ENCODE data around the gene ITGA2. TPM values are rescaled to one million over a fixed set of nuclear protein-coding genes. Genes with fewer than 3 reads are reported as not detected.
"Not testable (repeated sequence)": the region's sequence is repeated elsewhere in the genome, so short reads cannot be mapped to it uniquely, and the experiment has no call there.

ITGA2 gene
- polyA plus RNA-seq, 2 donors = 3.7 to 6.4 TPM

DNA sequence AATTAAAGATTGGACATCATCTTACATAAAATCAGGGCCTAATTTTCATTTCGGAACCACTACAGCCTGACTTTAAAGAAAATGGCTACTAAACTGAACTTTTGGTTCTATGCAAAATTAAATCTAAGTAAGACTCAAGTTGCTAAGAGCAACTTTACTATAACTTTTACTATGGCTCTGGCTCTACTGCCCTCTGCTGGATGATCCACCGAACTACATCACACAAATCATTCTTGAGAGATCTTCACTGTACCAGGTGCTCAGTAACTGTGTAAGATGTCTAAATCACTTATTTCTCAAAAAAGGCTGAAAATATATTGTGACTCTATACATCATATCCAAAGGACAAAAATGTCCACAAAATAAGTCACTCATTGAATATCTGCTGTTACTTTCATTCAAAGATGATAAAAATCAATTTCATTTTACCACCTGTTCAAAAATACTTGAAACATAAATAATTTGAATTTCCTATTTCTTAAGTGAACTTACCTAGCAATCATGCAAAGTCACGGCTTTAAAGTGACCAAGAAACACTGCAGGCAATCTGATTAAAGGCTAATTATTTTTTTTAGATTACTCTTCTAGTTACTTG, 106.9 kb downstream of the ITGA2 start:
- no peak overlapping the region for H3K4me3 ChIP-seq (ENCODE audit: low read depth in 1 of 2, low read length in 2 of 2)
- 14 to 17% methylated on average over 3 of the region's 3 CpGs for WGBS, 2 donors
- peaks cover 6 to 9% of the 10 kb centered on the region in 2 donors for H3K36me3 ChIP-seq (ENCODE audit: control insufficient read depth in 2 of 2, insufficient read depth in 2 of 2, low read length in 1 of 2)
- no peak overlapping the region for H3K27ac ChIP-seq (ENCODE audit: low read depth in 2 of 2, low read length in 1 of 2)
- no peaks in the 10 kb centered on the region for H3K4me1 ChIP-seq (ENCODE audit: control insufficient read depth in 2 of 2, insufficient read depth in 2 of 2, low read length in 1 of 2)
- no peaks in the 10 kb centered on the region for H3K27me3 ChIP-seq (ENCODE audit: control insufficient read depth in 1 of 2, insufficient read depth in 2 of 2, low read length in 2 of 2)
- H3K9me3 ChIP-seq (ENCODE audit: control insufficient read depth in 2 of 2, insufficient read depth in 1 of 2, low read depth in 1 of 2, low read length in 1 of 2) = no peaks in the 10 kb centered on the region

DNA sequence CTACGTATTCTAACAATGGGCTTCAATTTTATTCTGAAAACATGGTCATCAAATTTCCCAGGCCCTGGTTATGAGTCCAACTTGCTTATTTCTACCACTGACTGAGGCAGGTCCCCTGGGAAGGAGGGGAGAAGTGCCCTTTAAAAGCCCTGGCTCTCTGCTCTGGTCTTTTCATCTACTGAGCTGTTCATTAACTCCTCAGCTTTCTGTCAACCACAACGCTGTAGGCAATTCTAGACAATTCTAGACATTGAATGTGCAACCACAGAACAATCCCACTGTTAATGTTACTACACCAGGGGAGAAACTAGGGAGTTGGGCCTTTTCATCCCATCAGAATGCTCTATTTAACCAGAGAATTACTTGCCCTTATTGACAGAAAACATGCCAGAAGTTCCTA, 110.4 kb downstream of the ITGA2 start:
- Histone ChIP-seq H3K27ac (ENCODE audit: low read depth in 2 of 2, low read length in 1 of 2) (no peak overlapping the region), H3K4me3 (ENCODE audit: low read depth in 1 of 2, low read length in 2 of 2) (no peak overlapping the region), H3K27me3 (ENCODE audit: control insufficient read depth in 1 of 2, insufficient read depth in 2 of 2, low read length in 2 of 2) (no peaks in the 10 kb centered on the region), H3K36me3 (ENCODE audit: control insufficient read depth in 2 of 2, insufficient read depth in 2 of 2, low read length in 1 of 2) (peaks cover 6 to 9% of the 10 kb centered on the region in 2 donors), H3K9me3 (ENCODE audit: control insufficient read depth in 2 of 2, insufficient read depth in 1 of 2, low read depth in 1 of 2, low read length in 1 of 2) (no peaks in the 10 kb centered on the region), H3K4me1 (ENCODE audit: control insufficient read depth in 2 of 2, insufficient read depth in 2 of 2, low read length in 1 of 2) (no peaks in the 10 kb centered on the region)
- WGBS, 2 donors = 53 to 57% methylated on average over 2 of the region's 2 CpGs

DNA sequence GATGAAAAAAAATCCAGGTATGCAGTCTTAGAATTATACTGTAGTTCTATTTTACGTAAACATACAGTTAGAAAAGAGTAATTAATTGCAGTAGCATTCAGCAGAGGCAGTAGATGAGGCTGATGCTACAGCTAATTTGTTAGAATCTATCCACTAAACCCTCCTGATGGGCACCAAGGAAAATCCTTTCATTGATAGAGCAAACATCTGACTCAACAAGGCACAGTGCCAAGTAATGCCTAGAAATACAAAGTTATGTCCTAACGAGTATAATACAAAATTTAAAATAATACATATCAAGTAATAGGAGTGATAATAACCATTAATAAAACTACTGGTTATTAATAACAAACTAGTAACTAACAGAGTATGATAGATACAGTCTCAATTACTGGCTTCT, 111.5 kb downstream of the ITGA2 start:
- WGBS, 2 donors = 57 to 64% methylated on average over 2 of the region's 2 CpGs
- H3K4me1 ChIP-seq (ENCODE audit: control insufficient read depth in 2 of 2, insufficient read depth in 2 of 2, low read length in 1 of 2) = no peaks in the 10 kb centered on the region
- H3K27ac ChIP-seq (ENCODE audit: low read depth in 2 of 2, low read length in 1 of 2) = no peak overlapping the region
- no peaks in the 10 kb centered on the region for H3K27me3 ChIP-seq (ENCODE audit: control insufficient read depth in 1 of 2, insufficient read depth in 2 of 2, low read length in 2 of 2)
- H3K9me3 ChIP-seq (ENCODE audit: control insufficient read depth in 2 of 2, insufficient read depth in 1 of 2, low read depth in 1 of 2, low read length in 1 of 2) = no peaks in the 10 kb centered on the region
- peaks cover 4 to 9% of the 10 kb centered on the region in 2 donors for H3K36me3 ChIP-seq (ENCODE audit: control insufficient read depth in 2 of 2, insufficient read depth in 2 of 2, low read length in 1 of 2)
- H3K4me3 ChIP-seq (ENCODE audit: low read depth in 1 of 2, low read length in 2 of 2) = no peak overlapping the region

GRCh38 chr5:53105611-53106300, 116.6 kb downstream of the ITGA2 start:
- H3K27me3 ChIP-seq (ENCODE audit: control insufficient read depth in 1 of 2, insufficient read depth in 2 of 2, low read length in 2 of 2) = no peaks in the 10 kb centered on the region
- no peaks in the 10 kb centered on the region for H3K4me1 ChIP-seq (ENCODE audit: control insufficient read depth in 2 of 2, insufficient read depth in 2 of 2, low read length in 1 of 2)
- WGBS, 2 donors = 87 to 88% methylated on average over 5 of the region's 5 CpGs
- no peaks in the 10 kb centered on the region for H3K9me3 ChIP-seq (ENCODE audit: control insufficient read depth in 2 of 2, insufficient read depth in 1 of 2, low read depth in 1 of 2, low read length in 1 of 2)
- no peaks in the 10 kb centered on the region for H3K36me3 ChIP-seq (ENCODE audit: control insufficient read depth in 2 of 2, insufficient read depth in 2 of 2, low read length in 1 of 2)
- no peak overlapping the region for H3K4me3 ChIP-seq (ENCODE audit: low read depth in 1 of 2, low read length in 2 of 2)
- no peak overlapping the region for H3K27ac ChIP-seq (ENCODE audit: low read depth in 2 of 2, low read length in 1 of 2)

DNA sequence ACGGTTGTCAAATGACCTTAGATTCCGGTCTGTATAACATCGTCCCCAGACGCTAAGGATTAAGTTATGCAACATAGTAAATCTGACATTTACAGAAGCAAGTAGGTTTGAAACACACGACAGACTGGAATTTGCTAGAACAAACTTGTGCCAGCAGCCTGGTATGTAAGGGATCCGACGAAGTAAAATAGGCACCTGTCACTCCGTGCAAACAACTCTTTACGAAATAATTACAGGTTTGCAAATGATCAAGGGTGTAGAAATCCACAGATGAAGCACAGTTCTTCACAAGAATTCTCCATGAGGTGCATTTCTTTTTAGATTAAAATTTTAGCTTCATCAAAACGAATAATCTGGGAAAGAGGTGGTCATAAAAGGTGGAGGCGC, 119.9 kb downstream of the ITGA2 start:
- peak overlapping the region; percentile 71 to 77 for H3K4me3 ChIP-seq (ENCODE audit: low read depth in 1 of 2, low read length in 2 of 2)
- peak overlapping the region; percentile 75 to 86 for H3K27ac ChIP-seq (ENCODE audit: low read depth in 2 of 2, low read length in 1 of 2)
- H3K36me3 ChIP-seq (ENCODE audit: control insufficient read depth in 2 of 2, insufficient read depth in 2 of 2, low read length in 1 of 2) = no peaks in the 10 kb centered on the region
- no peaks in the 10 kb centered on the region for H3K4me1 ChIP-seq (ENCODE audit: control insufficient read depth in 2 of 2, insufficient read depth in 2 of 2, low read length in 1 of 2)
- no peaks in the 10 kb centered on the region for H3K27me3 ChIP-seq (ENCODE audit: control insufficient read depth in 1 of 2, insufficient read depth in 2 of 2, low read length in 2 of 2)
- H3K9me3 ChIP-seq (ENCODE audit: control insufficient read depth in 2 of 2, insufficient read depth in 1 of 2, low read depth in 1 of 2, low read length in 1 of 2) = no peaks in the 10 kb centered on the region
- WGBS, 2 donors = 2 to 3% methylated on average over 11 of the region's 11 CpGs

DNA sequence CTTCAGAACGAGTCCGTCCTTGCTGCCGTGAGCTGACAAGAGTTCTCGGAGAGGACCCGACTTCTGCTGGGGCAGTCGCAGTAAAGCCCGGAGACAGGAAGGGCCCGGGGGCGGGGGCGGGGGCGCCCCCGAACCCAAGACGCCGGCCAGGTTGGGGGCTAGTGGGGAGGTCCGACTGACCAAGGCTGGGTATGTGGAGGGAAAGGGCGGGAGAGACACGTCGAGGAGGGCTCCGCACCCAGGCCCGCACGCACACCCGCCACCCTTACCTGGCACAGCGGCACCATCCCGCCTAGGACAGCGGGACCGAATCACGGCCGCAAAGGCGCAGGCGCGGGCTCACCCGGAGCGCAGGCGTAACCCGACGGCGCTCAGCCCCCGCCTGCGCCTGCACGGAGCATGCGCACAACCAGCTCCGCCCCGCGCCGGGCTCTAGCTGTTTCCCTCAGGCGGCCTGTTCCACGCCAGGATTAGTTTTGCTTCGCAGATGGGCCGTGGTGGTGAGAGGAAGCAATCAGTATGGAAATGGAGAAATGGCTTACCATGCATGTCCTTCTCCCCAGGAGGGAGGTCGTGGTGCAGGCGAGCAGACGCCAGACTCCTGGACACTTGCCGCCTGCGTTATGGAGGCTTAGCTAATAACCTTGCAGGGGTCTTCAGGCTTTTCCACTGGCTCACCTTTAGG, 120.4 kb downstream of the ITGA2 start, which contains the start of gene MOCS2:
Gene MOCS2 (minus strand): TSS at position 315 of the 685 bp plus-strand sequence. CDS start 2,583 bp downstream, outside the sequence.
- H3K27me3 ChIP-seq (ENCODE audit: control insufficient read depth in 1 of 2, insufficient read depth in 2 of 2, low read length in 2 of 2) = no peaks in the 10 kb centered on the region
- no peaks in the 10 kb centered on the region for H3K4me1 ChIP-seq (ENCODE audit: control insufficient read depth in 2 of 2, insufficient read depth in 2 of 2, low read length in 1 of 2)
- H3K36me3 ChIP-seq (ENCODE audit: control insufficient read depth in 2 of 2, insufficient read depth in 2 of 2, low read length in 1 of 2) = no peaks in the 10 kb centered on the region
- peak within 1 kb of the TSS; percentile 75 to 86 for H3K27ac ChIP-seq (ENCODE audit: low read depth in 2 of 2, low read length in 1 of 2)
- H3K4me3 ChIP-seq (ENCODE audit: low read depth in 1 of 2, low read length in 2 of 2) = peak within 1 kb of the TSS; percentile 71 to 77
- WGBS, 2 donors = 0 to 1% methylated on average over 54 of the region's 54 CpGs
- no peaks in the 10 kb centered on the region for H3K9me3 ChIP-seq (ENCODE audit: control insufficient read depth in 2 of 2, insufficient read depth in 1 of 2, low read depth in 1 of 2, low read length in 1 of 2)

GRCh38 chr5:53110156-53110555, 121.0 kb downstream of the ITGA2 start:
- WGBS, 2 donors = 6 to 22% methylated on average over 6 of the region's 6 CpGs
- peak overlapping the region in 1 of 2 donors; percentile 67 for H3K27ac ChIP-seq (ENCODE audit: low read depth in 2 of 2, low read length in 1 of 2)
- no peaks in the 10 kb centered on the region for H3K27me3 ChIP-seq (ENCODE audit: control insufficient read depth in 1 of 2, insufficient read depth in 2 of 2, low read length in 2 of 2)
- H3K4me1 ChIP-seq (ENCODE audit: control insufficient read depth in 2 of 2, insufficient read depth in 2 of 2, low read length in 1 of 2) = no peaks in the 10 kb centered on the region
- peak overlapping the region; percentile 71 to 77 for H3K4me3 ChIP-seq (ENCODE audit: low read depth in 1 of 2, low read length in 2 of 2)
- H3K9me3 ChIP-seq (ENCODE audit: control insufficient read depth in 2 of 2, insufficient read depth in 1 of 2, low read depth in 1 of 2, low read length in 1 of 2) = no peaks in the 10 kb centered on the region
- no peaks in the 10 kb centered on the region for H3K36me3 ChIP-seq (ENCODE audit: control insufficient read depth in 2 of 2, insufficient read depth in 2 of 2, low read length in 1 of 2)

GRCh38 chr5:53111139-53111538, 122.0 kb downstream of the ITGA2 start:
- Histone ChIP-seq H3K27me3 (ENCODE audit: control insufficient read depth in 1 of 2, insufficient read depth in 2 of 2, low read length in 2 of 2) (no peaks in the 10 kb centered on the region), H3K27ac (ENCODE audit: low read depth in 2 of 2, low read length in 1 of 2) (no peak overlapping the region), H3K9me3 (ENCODE audit: control insufficient read depth in 2 of 2, insufficient read depth in 1 of 2, low read depth in 1 of 2, low read length in 1 of 2) (no peaks in the 10 kb centered on the region), H3K4me1 (ENCODE audit: control insufficient read depth in 2 of 2, insufficient read depth in 2 of 2, low read length in 1 of 2) (no peaks in the 10 kb centered on the region), H3K36me3 (ENCODE audit: control insufficient read depth in 2 of 2, insufficient read depth in 2 of 2, low read length in 1 of 2) (no peaks in the 10 kb centered on the region), H3K4me3 (ENCODE audit: low read depth in 1 of 2, low read length in 2 of 2) (no peak overlapping the region)
- 88 to 91% methylated on average over 1 of the region's 1 CpG for WGBS, 2 donors

GRCh38 chr5:53112307-53112706, 123.2 kb downstream of the ITGA2 start:
- H3K27me3 ChIP-seq (ENCODE audit: control insufficient read depth in 1 of 2, insufficient read depth in 2 of 2, low read length in 2 of 2); H3K27ac ChIP-seq (ENCODE audit: low read depth in 2 of 2, low read length in 1 of 2); H3K4me1 ChIP-seq (ENCODE audit: control insufficient read depth in 2 of 2, insufficient read depth in 2 of 2, low read length in 1 of 2); H3K4me3 ChIP-seq (ENCODE audit: low read depth in 1 of 2, low read length in 2 of 2); H3K36me3 ChIP-seq (ENCODE audit: control insufficient read depth in 2 of 2, insufficient read depth in 2 of 2, low read length in 1 of 2); H3K9me3 ChIP-seq (ENCODE audit: control insufficient read depth in 2 of 2, insufficient read depth in 1 of 2, low read depth in 1 of 2, low read length in 1 of 2): not testable (repeated sequence)
- 92 to 96% methylated on average over 6 of the region's 6 CpGs for WGBS, 2 donors
